ENCODE measurements around the gene ZBED3.
A peak's percentile ranks its signal among the peaks of the same experiment; 100 is the strongest.
"Not testable (repeated sequence)": the region's sequence is repeated elsewhere in the genome, so short reads cannot be mapped to it uniquely, and the experiment has no call there.

Gene ZBED3

DNA sequence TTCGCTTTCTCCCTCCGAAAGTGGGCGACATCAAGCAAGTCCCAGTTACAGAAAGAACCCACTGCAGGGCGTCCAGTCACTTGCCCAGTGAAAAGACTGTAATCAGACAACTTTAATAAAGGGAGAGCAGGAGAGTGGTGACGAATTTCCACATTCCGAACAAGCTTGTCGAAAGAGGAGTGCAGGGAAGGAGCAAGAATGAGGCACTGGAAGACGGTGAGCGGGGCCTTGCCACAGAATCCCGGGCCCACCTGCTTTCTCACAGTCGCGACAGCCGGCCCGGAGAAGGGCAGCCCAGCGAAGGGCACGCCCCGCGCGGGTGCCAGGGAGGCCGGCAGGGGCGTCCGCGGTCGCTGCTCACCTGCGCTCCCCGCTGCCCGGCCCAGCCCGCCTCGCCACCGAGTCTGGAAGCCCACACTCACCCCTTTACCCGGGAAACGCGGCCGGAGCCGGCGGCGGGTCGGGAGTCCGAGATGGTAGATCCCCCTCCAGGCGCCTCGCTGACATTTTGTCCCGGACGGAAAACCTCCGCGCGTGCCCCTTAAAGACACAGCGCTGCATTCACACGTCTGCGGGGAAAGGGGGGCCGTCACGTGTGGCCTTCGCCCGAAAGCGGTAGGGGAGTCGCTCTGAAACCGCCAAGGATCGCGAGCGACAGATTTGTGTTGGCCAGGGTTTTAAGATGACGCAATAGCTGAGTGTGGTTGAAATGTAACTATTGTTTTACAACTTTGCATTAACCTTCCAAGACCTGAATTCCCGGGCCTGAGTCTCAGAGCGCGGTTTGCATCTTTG lies at the start of gene ZBED3:
ZBED3 (minus strand) TSS at position 597 of the 795 bp plus-strand sequence. CDS start 9,407 bp downstream, outside the sequence.
- DNase-seq (ENCODE audit: low read depth in 2 of 2), result peak; percentile 24 to 29

GRCh38 chr5:77133061-77133758 lies 46.1 kb upstream of the ZBED3 start:
- no peak for DNase-seq (ENCODE audit: low read depth in 2 of 2)

- no peak for DNase-seq (ENCODE audit: low read depth in 2 of 2)
These were observed 44.3 kb upstream of the ZBED3 start for GRCh38 chr5:77131361-77131760.

GRCh38 chr5:77129391-77129990 lies 42.4 kb upstream of the ZBED3 start:
- no peak for DNase-seq (ENCODE audit: low read depth in 2 of 2)

DNA sequence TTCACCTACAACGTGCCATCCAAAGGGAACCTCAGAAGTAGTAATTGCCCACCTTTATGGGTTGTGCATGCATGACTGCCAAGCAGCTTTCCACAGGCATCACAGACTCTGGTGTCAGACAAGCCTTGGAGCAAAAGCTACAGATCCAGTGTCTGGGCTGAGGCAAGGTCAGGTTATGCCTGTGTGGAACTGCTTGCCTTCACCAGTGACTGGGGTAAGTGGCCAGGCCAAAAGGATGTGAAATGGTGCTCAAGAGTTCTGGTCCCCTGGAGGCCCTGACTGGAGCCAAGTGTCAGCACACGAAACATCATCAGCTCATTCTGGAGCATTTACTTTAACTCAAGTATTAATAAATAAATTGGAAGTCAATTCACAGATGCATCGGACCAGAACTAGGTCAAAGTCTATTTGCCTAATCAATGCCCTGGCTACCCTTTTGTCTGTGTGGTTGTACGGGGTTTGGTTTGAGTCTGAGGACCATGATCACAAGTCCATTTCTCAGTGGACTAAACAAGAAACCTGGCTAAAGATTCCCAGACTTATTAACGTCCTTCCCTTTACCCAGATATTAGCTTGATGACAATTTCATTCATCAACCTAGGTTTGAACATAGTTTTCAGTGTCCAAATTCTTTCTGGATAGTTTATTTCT lies 41.5 kb upstream of the ZBED3 start:
- DNase-seq (ENCODE audit: low read depth in 2 of 2), result no peak

DNA sequence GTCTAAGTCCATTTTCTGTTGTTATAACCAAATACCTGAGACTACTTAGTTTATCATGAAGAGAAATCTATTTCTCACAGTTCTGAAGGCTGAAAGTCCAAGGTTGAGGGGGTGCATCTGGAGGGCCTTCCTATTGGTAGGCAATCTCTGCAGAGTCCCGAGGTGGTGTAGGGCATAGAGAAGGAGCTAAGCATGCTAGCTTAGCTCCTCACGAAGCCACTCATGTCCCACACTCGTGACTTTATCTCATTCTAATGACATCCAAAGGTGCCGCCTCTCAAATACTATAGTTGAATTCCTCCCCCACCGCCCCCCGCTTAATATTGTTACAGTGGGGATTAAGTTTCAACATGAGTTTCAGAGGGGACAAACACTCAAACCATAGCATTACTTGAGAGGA lies 36.0 kb upstream of the ZBED3 start:
- no peak for DNase-seq (ENCODE audit: low read depth in 2 of 2)

- no peak for DNase-seq (ENCODE audit: low read depth in 2 of 2)
These were observed 33.6 kb upstream of the ZBED3 start for GRCh38 chr5:77120706-77121105.

GRCh38 chr5:77120086-77120485 lies 33.0 kb upstream of the ZBED3 start:
- DNase-seq (ENCODE audit: low read depth in 2 of 2), result no peak

GRCh38 chr5:77117161-77117560 lies 30.1 kb upstream of the ZBED3 start:
- DNase-seq (ENCODE audit: low read depth in 2 of 2), result no peak

DNA sequence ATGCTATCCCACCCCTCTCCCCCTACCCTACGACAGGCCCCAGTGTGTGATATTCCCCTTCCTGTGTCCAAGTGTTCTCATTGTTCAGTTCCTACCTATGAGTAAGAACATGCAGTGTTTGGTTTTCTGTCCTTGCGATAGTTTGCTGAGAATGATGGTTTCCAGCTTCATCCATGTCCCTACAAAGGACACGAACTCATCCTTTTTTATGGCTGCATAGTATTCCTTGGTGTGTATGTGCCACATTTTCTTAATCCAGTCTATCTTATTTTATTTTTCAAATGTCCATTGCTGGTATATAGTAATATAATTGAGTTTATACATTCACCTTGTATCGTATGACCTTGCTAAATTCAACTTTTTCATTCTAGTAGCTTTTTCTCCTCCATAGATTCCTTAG lies 19.9 kb upstream of the ZBED3 start:
- not testable (repeated sequence) for DNase-seq (ENCODE audit: low read depth in 2 of 2)

GRCh38 chr5:77104813-77105212 lies 17.7 kb upstream of the ZBED3 start:
- no peak for DNase-seq (ENCODE audit: low read depth in 2 of 2)

- no peak for DNase-seq (ENCODE audit: low read depth in 2 of 2)
These were observed 16.4 kb upstream of the ZBED3 start for GRCh38 chr5:77103457-77103856.

DNA sequence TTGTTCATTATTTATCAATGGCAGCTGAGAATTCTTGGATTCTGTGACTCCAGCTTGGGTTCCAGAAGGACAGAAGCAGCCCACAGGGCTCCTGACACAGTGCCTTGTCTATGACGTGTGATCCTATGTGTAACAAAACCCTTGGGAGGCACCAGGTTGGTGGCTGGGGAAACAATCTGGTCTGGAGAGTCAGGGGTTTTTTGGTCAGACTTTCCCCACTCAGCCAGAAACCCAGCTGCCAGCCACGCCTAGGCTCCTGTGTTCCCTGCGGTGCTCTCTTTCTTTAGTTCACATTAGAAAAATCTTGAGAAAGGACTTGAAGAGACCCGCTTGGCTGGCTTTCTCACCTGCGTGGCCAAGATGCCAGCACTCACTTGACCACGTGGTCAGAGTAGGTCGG lies 15.5 kb upstream of the ZBED3 start:
- DNase-seq (ENCODE audit: low read depth in 2 of 2), result no peak

DNA sequence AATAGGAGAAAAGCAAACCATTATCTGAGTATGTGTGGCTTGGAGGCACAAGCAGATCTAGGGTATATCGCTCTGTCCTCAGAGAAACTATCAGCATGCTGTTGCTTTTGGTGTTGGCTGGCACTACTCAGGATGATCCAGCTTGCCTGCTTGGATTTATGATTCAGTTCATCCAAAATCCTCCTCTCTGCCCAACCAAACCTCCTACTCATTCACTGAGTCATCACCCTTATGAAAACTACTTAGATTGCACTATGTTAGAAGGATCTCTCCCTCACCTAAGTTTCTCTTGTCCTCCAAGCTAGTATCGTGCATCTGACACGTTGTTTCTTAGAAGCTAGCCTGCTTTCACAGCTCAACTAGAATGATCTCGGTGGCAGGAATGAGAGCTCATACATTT lies 14.2 kb upstream of the ZBED3 start:
- DNase-seq (ENCODE audit: low read depth in 2 of 2), result no peak

- DNase-seq (ENCODE audit: low read depth in 2 of 2), result no peak
These were observed 8.1 kb upstream of the ZBED3 start for GRCh38 chr5:77095189-77095588.

- DNase-seq (ENCODE audit: low read depth in 2 of 2), result no peak
These were observed 588 bp upstream of the ZBED3 start for GRCh38 chr5:77087484-77088261.

DNA sequence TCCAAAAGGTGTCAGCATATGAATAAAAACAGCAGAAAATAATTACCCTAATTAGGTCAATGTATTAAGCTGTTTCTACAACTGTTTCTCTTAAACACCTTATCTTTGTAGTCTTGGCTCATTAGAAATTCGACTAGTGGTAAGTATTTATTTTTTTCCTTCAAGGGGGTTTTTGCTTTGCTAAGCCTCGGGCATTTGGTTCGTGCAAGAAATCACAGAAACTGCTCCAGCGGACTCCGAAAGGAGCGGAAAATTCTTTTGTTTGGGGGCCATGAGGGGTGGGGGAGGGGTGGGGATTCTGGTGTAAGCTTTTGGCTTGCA lies 757 bp downstream of the ZBED3 start:
- DNase-seq (ENCODE audit: low read depth in 2 of 2), result no peak

GRCh38 chr5:77083088-77083487 lies 4.0 kb downstream of the ZBED3 start:
- DNase-seq (ENCODE audit: low read depth in 2 of 2), result no peak

DNA sequence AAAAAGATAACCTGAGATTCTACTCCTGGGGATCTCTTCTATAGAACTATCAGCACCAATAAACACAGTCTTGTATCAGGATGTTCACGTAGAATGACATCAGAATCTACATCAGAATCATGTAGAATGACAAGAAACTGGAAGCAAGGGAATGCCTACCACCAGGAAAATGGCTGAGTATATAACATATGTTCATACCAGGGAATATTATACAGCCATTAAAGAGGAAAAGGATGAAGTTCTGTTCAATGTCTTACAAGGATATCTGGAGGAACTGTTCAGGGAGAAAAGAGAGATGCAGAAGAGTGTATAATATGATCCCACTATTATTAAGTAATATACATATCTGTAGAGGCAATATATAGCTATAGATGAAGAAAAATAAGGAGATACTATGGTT lies 4.8 kb downstream of the ZBED3 start:
- no peak for DNase-seq (ENCODE audit: low read depth in 2 of 2)

- DNase-seq (ENCODE audit: low read depth in 2 of 2), result no peak
These were observed 6.2 kb downstream of the ZBED3 start for GRCh38 chr5:77080905-77081304.

GRCh38 chr5:77080479-77080878 lies 6.6 kb downstream of the ZBED3 start:
- DNase-seq (ENCODE audit: low read depth in 2 of 2), result not testable (repeated sequence)

- DNase-seq (ENCODE audit: low read depth in 2 of 2), result no peak
These were observed 9.3 kb downstream of the ZBED3 start for GRCh38 chr5:77077829-77078176.

Measured in stimulated activated CD8-positive, alpha-beta memory T cell treated with anti-CD3 and anti-CD28 coated beads, Interleukin-7, amount 100 ng/mL, for 1 hour (primary cell).